CD4-positive, alpha-beta T cell treated with Interleukin-4 for 1 hour (primary cell): ENCODE results near the gene SLC43A2.
"Not testable (repeated sequence)": the region's sequence is repeated elsewhere in the genome, so short reads cannot be mapped to it uniquely, and the experiment has no call there.

Experiments
- DNase-seq, 2 donors: peaks; one replicate each; pipeline ENCODE4 v3.0.0-alpha.2; 2020 to 2022

Gene SLC43A2

DNA sequence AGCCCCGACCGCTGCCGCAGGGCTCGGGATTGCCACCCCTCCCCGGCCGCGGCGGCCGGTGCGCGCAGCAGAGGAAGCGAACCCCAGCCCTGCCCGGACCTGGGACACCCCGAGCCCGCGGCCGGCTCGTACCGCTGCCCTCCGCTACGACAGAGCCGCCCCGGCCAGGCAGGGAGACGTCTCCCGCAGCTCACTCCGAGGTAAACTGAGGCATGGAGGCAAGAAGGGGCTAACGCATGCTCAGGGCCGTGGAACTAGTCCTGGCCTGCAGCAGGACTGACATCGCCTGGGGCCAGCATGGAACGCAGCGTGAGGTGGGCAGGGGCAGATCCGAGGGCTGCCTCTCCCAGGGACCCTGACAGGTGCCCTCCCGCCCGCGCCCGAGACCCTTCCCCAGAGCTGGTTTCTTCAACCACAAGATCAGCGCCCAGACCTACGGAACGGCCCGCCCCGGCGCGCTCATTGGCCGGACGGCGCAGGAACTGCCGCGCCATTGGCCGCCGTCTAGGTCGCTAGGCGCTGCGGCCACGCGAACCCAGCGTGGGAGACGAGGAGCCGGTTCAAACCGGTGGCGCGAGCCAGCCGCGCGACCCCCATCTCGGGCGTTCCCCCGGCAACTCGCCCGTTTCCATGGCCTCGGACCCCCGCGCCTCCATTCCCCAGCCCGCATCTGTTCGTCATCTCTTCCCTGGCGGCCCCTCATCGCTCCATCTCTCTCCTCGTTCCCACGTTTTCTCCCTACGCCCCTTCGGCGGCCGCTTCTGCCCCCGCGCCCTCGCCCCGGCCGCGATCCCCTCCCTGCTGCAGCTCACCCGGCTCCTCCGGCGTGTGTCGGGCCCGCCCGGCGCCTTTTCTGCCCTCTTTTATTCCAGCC is at the start of gene SLC43A2:
Gene SLC43A2, minus strand, starts transcription at position 853 of the 874 bp plus-strand sequence. CDS start 960 bp downstream, outside the sequence.
- peak; percentile 75 to 78 for DNase-seq

DNA sequence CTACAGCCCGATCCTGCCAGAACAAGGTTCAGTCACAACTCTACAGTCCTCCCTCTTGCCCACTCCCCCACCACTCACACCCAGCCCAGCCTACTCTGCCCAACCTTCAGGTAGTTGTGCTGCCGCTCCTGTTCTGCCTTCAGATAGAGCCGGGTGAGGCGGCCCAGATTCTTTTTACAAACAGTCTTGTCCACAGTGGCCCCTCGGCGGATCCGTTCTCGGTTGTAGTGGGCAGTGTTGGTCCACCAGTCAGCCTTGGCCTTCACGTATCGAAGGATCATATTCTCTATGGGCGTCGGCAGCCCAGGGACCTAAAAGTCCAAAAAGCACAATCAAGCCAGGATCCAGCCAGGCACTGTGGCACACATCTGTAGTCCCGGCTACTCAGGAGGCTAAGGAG is 47.8 kb upstream of the SLC43A2 start:
- DNase-seq = no peak

DNA sequence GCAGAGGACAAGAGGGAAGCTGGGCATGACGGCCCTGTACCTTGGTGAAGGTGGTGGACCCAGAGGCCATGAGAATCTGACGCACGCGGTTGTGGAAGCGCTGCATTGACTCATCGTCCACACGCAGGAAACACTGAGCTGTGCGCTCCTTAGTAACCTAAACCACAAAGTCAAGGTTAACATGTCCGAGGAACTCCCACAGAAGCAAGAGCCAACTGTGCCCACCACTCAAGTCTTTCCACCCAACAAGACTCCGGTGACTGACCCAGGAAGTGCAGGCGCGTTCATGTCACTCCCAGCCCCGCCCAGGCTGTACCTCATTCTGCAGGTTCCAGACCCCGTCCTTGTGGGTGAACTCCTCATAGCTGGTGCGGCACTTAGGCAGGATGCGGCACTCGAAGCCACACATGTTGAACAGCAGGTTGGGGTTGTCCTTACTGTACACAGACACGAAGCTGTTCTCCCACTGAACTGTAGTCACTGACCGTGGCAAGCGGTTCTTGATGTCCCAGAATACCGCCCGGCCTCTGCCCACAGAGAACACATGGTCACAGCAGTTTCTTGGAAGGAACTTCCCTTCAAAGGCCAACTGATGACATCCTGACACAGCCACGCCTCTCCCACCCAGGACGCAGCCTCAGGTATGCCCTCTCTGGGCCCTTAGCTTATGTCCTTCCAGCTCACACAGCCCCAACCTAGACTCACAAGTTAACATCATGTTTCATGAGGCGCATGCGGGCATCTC is 44.6 kb upstream of the SLC43A2 start:
- DNase-seq = peak in 1 of 2 donors; percentile 34

DNA sequence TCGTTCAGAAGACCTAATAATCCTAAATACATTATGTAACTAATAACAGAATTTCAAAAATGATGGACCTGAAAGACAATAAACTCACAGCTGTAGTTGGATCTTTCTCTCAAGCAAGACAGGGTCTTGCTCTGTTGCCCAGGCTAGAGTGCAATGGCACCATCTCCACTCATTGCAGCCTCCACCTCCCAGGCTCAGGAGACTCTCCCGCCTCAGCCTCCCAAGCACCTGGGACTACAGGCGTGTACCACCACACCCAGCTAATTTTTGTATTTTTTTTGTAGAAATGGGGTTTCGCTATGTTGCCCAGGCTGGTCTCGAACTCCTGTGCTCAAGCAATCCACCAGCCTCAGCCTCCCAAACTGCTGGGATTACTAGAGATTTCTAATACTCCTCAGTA is 35.3 kb upstream of the SLC43A2 start:
- not testable (repeated sequence) for DNase-seq

DNA sequence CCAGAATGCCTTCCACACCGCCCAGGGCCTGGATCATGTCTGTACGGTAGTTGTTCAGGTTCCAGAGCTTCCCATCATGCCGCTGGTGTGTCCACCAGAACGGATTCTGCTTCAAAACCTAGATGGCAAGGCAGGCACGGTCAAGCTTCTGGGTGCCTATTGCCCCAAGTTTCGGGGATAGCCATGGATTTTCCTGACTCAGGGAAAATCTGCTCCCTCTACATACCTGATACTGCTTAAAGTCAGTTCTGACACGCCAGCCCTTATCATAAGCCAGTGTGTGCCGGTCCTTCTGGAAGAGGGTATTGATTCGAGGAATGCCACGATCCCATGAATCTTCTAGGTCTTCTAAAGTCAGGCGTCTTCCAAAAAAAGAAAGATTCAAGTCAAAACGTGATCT is 32.4 kb upstream of the SLC43A2 start:
- no peak for DNase-seq

DNA sequence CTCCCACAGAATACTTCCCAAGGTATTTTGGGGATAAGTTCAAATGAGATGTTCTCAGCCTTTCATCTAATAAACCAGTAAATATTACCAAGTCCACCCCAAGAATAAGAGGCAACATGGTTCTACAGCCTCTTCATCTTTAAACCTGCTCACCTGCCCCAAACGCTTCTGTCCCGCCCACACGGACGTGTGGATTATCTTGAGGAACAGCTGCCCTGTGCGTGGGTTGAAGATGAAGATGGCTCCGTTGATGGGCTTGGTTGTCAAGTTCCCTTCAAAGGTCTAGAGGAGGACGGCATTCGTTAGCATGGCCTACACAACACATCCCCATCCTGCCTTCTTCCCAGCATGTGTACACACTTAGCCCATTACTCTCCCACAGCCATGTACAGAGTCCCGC is 29.5 kb upstream of the SLC43A2 start:
- DNase-seq = no peak

DNA sequence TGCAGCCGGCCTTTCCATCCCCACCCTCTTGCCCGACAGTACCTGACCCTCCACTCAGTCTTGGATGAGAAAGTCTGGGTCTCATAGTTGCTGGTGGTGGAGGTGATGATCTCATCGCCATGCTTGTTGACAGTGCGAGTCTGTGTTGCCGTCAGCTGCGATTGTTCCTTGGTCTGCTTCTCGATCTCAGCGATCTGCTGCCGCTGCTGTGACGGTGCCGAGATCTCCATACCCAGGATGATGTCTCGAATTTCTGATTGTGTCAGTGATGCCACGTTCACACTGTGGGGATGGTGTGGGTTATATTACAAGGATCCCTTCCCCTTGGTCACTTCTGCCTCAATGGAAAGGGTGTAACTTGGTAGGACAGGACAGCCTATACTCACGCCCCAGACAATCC is 25.1 kb upstream of the SLC43A2 start:
- no peak for DNase-seq

DNA sequence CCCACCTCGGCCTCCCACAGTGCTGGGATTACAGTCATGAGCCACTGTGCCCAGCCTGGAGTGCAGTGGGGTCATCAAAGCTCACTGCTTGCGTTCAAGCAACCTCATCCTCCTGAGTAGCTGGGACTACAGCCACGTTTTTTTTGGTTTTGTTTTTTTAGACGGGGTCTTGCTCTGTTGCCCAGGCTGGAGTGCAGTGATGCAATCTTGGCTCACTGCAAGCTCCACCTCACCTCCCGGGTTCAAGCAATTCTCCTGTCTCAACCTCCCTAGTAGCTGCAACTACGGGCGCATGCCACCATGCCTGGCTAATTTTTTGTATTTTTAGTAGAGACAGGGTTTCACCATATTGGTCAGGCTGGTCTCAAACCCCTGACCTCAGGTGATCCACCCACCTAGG is 24.2 kb upstream of the SLC43A2 start:
- DNase-seq = not testable (repeated sequence)

DNA sequence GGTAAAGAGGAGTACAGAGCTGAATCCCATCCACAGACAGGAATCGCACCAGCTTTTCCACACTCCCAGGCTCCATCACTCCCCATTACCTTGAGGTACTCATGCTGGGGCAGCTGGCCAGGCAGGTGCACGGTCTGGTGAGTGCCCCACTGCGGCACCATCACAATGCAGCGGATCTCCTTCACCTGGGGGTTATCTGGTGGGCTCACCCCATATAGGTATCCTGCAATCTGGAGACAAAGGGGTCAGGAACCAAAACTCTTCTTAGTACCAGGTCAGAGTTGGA is 22.9 kb upstream of the SLC43A2 start:
- DNase-seq = no peak

DNA sequence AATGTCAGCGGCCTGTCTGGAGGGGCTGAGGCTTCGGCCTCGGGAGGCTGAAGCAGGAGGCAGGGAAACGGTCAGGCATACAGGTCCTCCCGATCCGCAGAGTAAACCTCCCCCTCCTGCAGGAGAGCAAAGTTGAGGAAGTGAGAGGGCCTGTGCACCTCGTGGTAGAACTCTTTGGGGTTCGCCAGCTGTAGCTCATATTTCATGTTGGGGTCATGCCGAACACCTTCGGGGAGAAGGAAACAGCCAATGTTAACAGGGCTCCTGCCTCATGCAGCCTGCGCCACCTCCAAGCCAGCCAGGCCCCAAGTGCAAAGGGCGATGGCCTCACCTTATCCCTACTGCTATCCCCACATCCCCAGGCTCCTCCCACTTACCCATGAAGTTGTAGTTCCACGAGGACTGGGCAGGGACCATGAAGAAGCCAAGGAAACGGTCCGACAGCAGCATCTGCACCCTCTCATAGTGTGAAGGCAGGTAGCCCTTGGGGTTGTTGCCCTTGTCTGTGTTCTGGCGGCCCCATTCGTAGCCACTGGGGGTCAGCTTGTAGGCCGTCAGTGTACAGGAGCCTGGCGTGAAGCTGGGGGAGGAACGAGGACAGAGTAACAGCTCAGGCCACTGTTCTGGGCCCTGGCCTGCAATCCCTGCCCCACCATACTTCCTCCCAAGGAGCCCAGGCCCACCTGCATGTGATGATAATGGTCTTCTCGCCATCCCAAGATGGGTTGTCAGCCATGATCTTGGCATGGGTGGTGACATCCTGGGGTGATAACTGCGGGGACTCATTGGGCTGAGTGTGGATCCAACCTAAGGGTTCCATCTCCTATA is 22.3 kb upstream of the SLC43A2 start:
- no peak for DNase-seq

DNA sequence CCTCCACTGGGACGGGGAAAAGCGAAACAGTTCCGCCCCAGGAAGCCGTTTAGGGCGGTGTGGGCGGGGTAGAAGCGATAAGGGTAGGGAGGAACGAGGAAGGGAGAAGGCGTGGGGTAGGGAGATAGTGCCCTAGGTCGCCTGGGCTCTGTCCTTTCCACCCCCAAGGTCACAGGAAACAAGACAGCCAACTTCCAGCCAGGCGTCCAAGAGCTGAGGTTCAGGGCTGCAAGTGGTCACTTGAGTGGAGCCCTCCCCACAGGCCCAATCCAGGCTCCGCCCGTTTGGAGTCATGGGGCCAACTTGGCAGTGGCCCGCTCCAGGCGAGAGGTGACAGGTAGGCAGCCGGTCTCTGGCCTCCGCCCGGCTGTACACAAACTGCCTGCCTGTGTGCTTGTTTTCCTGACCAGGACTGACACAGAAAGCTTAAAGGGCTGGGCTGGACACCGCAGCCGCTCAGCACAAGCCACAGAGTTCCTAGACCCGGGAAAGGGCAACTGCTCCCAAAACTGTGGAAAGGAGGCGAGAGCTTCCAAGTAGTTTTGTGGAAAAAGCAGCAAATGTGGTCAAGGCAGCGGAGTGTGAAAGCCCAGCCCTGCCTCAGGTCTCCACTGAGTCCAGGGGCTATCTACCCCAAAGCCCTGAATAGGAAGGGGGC is 21.3 kb upstream of the SLC43A2 start, which contains the start of gene RILP:
Gene RILP, minus strand, starts transcription at position 23 of the 658 bp plus-strand sequence. CDS start 62 bp downstream, outside the sequence.
- DNase-seq = peak in 1 of 2 donors; percentile 35

DNA sequence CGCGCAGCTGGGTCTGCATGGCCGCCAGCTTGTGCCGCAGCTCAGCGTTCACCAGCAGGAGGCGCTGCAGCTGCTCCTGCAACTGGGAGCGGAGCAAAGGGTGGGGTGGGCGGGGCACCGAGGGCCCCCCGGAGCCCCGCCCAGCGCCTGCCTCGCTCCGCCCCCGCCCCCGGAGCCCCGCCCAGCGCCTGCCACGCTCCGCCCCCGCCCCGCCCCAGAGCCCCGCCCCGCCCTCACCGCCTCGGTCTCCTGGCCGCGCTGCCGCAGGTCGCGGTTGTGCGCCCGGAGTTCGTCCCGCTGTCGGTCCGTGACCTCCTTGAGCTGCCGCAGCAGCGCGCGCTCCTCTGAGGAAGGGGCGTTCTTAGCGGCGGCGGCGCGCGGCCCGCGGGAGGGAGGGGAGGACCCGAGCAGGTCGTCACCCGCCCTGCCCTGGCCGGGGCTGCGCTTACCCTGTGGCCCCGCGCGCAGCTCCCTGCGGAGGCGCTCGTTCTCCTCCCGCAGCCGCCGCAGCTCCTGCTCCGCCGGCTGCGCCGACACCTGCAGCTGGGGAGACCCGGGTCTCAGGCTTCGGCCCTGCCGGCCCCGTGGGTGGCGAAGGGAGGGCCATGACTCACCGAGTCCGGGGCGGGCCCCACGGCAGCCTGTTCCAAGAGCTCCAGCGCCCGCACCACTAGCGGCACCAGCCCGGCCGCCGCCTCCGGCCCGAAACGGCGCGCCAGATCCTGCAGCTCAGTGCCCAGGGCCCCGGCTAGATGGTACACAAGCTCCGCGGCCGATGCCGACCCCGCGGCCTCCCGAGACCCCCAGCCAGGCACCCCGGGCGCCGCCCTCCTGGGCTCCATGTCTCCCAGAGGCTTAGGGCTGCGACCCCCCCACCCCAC is 20.6 kb upstream of the SLC43A2 start:
- peak; percentile 94 to 95 for DNase-seq

DNA sequence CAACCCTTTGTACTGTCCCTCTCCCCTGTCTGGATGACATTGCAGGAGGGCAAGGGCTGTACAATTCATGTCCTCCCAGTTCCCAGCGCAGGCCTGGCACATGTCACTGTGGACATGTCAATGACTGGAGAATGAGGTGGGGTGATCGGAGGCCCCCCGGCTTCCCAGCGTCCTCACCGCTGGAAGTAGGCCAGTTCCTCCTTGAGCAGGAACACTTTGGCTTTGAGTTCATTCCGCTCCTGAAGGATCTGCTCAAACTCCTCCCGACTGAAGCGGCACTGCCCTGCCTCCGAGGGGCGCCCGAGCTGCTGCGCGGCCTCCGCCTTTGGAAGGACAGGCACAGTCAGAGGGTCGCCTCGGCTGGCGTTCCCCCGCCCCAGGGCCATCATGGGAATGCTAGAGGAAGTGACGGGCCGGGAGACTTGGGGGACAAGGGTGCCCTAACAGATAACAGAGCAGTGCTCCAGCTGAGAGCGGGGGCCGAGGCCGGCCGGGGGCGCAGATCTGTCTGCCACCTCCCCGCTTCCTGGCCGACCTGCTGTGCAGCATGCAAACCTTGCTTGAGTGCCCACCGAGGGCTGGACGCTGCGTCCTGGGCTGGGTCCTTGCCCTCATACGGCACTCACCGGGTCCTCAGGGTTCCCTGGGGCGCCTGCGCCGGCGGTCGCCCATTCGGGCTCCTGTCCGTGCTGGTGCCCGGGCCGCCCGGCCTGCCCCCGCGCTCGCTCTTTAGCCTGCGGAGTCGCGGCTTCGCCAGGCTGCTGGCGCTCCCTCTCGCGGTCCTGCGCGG is 19.7 kb upstream of the SLC43A2 start:
- DNase-seq = no peak

DNA sequence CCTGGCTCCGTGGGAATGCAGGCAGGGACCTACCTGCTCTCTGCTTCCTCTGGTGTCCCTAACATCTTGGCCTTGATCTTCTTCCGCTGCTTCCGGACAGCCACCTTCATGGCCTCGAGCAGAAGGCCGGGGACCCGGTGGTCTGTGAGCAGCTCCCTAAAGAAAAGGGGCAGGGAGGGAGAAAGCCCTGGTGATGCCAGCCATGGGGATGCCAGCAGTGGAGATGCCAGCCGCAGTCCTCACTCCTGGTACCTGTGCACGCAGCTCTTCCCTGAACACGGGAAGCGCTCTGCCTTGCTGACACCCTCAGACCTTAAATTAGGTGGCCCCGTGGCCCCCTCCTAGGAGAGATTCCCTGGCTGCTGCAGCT is 19.2 kb upstream of the SLC43A2 start:
- DNase-seq = no peak

DNA sequence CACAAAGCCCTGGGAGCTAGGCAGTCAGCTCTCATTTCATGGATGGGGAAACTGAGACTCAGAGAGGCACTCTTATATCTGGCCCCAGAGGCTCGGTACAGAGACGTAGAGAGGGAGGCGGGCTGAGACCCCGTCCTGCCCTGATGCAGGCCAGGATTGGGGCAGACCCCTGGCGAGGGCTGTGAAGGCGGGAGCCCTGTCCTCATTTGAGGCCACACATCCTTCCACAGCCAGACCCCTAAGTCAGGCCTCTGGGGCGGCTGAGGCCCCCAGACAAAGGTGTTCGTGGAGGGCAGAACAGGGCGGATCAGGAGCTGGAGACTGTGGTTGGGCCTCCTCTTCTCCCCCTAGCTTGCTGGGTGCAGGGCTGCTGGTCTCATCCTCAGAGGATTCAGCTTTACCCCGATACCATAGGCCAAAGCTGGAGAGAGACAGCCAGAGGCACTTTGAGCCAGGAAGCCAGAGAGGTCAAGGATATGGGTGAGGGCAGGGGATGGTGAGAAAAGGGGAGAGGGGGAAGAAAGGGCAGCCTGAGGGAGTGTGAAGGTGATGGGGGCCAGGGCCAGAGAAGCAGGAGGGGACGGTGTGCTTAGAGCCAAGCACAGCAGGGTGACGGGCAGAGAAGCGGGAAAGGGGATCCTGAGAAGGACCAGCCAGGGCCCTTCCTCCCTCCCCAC is 17.7 kb upstream of the SLC43A2 start:
- no peak for DNase-seq

DNA sequence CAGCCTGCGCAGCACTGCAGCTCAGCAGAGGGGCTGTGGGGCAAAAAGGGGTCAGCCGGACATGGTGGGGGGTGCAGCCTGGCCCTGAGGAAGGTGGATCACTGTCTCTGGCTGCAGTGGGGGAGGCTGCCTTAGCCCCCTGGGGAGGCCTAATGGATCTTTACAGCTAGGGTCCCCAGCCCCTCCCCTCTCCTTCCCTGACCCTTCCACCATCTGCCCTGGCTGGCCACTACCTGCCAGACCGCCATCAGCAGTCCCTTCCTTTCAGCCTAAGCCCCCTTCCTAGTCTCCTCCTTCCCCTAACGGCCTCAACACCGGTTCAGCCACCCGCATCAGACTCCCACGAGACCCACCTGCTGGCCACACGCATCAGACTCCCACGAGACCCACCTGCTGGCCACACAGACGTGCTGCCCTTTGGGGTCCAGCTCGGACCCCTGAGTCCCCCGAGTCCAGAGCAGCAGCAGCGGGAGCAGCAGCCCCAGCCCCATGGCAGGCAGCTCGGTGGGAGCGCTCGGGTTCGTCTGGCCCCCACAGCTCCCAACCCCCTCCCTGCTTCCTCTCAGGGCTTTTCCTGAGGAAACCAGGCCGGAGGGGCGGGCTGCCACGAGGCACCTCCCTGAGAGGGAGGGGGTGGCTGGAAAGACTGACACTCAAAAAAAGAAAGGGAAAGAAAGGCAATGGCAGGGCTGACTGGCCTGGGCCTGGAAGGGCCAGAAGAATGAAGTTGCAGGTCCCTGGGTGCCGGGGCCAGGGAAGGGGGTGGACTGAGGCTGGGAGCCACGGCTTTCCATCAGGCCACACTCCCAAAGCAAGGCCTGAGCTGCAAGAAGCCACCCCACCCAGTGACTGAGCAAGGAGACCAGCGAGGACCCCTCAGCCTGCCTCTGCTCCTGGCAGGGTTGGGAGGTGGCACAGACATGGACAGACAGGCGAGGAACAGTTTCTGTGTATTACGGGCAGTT is 16.9 kb upstream of the SLC43A2 start, which contains the start of gene SCARF1:
Gene SCARF1, minus strand, starts transcription at position 526 of the 965 bp plus-strand sequence. Its CDS starts 35 bp downstream, at position 491.
- no peak for DNase-seq

DNA sequence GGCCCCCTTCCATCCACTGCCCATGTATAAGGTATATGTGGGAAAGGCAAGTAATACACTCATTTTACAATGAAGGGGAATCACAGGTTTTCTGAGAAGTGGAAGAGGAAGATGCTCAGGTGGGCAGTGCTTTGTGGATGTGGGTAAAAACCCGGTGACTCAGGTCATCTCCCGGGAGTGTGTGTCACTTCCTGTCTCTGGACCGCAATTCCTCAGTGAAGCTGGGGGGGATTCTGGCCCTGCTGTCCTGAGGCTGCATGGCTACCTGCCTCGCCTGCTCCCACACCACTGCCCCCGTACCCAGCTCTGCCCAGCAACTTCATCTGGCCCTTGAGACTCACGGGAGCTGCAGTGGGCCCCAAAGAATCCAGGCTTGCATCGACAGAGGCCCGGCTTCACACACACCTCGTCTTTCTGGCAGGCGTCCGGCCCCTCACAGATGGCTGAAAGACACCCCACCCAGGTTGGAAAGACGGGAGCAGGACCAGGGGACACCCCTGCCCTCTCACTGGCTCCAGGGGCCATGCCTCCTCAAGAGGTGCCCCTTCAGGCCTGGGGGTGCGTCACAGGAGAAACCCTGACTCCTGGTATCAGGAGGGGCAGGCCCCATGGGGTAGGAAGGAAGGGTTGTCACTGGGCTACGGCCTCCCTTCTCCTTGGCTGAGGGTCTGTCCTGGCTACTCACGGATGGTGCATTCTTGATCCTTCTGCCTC is 16.0 kb upstream of the SLC43A2 start:
- DNase-seq = peak; percentile 33 to 70

DNA sequence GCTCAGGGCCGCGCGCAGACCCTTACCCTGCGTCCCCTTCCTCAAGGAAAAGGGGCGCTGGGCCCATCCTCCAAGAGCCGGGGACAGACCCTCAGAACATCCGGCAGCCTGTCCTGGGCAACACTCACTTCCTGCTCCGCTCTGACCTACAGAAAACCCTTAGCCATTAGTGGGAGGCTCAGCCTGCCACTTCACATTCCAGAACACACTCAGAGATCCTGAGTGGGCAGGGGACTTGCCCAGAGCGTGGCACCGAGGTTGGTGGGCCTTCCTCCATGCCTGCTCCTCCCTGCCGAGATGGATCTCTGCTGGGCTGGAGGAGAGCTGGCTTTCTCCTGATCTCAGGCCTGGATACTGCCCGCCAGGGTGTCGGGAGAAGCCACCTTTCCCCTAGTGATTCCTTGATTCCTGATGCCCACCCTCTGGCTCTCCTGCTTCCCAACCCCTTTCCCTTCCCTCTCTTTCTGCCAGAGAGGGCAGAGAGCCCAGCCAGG is 15.4 kb upstream of the SLC43A2 start:
- DNase-seq = no peak
